Activated T-helper 17 cell treated with anti-CD3 and anti-CD28 coated beads, Interleukin-2, amount 50 U/mL, for 72 hours (primary cell): Measurements from ENCODE around the gene SLC29A1. TPM values are rescaled to one million over a fixed set of nuclear protein-coding genes. Genes with fewer than 3 reads are reported as not detected.
"Not testable (repeated sequence)": the region's sequence is repeated elsewhere in the genome, so short reads cannot be mapped to it uniquely, and the experiment has no call there.

Source experiments
- ATAC-seq: fragments of 150-1000 bp; cut with Tn5 transposase; replicated peaks from 2 replicates; pipeline ENCODE4 v1.10.0; 2021; ENCODE audit warnings: mild to moderate bottlenecking, moderate library complexity
- H3K27ac Mint-ChIP-seq: one replicate; pipeline ENCODE4 v1.8.0; 2022; ENCODE audit warnings: mixed read lengths
- H3K27me3 Mint-ChIP-seq: one replicate; pipeline ENCODE4 v1.8.0; 2022; ENCODE audit warnings: mixed read lengths
- H3K36me3 Mint-ChIP-seq: one replicate; pipeline ENCODE4 v1.8.0; 2022; ENCODE audit warnings: low read depth, mild to moderate bottlenecking, mixed read lengths
- H3K4me1 Mint-ChIP-seq: one replicate; pipeline ENCODE4 v1.8.0; 2022; ENCODE audit warnings: mixed read lengths
- H3K4me3 Mint-ChIP-seq: one replicate; pipeline ENCODE4 v1.8.0; 2022; ENCODE audit warnings: mild to moderate bottlenecking, mixed read lengths
- H3K9me3 Mint-ChIP-seq: one replicate; pipeline ENCODE4 v1.8.0; 2022; ENCODE audit warnings: mixed read lengths
- total RNA-seq, 2 donors: library from RNA; stranded (reverse); gene quantifications; one replicate each; pipeline ENCODE4 v1.2.3, GENCODE V29; 2022

The SLC29A1 gene
- total RNA-seq, 2 donors from 2014 or later, result 40.8 to 80.8 TPM

DNA sequence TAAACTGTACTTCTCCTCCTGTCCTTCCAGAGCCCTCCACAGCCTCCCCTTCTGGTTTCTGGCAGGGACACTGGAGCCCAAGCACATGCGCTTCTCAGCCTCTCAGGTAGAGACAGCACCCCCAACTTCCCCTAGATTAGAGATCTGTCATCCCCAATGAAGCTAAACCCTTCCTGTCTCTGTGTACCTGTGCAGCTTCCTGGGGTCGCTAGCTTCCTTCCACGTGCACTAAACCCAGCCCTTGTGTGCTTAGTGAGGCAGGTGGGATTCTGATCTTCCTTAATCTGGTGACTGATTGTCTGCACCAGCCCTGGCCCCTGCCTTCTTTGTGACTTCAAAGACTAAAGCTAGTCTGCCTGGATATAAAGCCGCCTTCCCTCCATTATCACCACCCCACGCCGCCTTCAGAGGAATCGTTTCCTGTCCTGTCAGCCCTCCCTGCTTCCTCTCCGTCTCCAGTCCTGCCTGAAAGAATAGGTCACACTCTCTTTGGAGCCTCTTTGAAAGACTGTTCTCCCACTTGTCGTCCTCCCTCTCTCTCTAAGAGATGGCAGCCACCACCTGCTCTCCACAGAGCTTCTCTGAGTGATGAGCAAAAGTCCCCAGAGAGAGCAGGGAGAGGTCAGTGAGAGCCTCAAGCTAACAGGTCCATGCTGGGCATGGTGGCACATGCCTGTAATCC lies 37.3 kb upstream of the SLC29A1 start:
- no peak for ATAC-seq
- H3K4me3 Mint-ChIP-seq, result peak overlapping the region; percentile 19
- peaks cover 8% of the 10 kb centered on the region for H3K27me3 Mint-ChIP-seq
- H3K27ac Mint-ChIP-seq, result peak overlapping the region; percentile 35
- peaks cover 5% of the 10 kb centered on the region for H3K4me1 Mint-ChIP-seq
- no peaks in the 10 kb centered on the region for H3K9me3 Mint-ChIP-seq
- no peaks in the 10 kb centered on the region for H3K36me3 Mint-ChIP-seq

DNA sequence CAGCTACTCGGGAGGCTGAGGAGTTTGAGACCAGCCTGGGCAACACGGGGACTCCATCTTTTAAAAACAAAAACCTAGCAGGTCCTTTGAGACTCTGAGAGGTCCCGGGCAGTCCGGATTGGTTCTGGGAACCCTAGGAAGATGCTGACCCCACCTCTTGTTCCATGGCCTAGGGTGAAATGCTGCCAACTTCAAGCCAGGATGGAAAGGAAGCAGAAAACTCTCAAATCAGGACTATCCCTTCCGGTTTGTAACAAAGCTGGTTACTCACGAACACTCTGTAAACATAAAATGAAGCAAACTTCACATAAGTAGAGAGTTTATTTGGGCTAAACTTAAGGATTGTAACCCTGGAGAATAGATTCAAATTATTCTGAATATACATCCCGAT lies 36.8 kb upstream of the SLC29A1 start:
- Mint-ChIP-seq H3K9me3 (no peaks in the 10 kb centered on the region), H3K4me3 (peak overlapping the region; percentile 19), H3K36me3 (no peaks in the 10 kb centered on the region), H3K27ac (peak overlapping the region; percentile 35), H3K27me3 (peaks cover 8% of the 10 kb centered on the region), H3K4me1 (peaks cover 5% of the 10 kb centered on the region)
- ATAC-seq, result no peak

DNA sequence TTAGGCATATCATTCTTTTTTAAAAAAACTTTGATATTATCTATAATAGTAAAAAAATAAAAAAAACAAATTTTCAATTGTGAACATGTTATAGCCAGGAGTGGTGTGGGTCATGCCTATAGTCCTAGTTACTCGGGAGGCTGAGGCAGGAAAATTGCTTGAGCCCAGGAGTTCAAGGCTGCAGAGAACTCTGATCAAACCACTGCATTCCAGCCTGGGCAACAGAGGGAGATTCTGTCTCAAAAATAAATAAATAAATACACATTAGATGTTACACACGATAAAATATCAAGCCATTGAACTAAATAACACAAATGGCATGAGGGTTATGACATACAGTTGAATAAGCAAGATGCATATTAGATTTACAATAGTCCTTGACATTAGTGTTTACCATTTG lies 34.6 kb upstream of the SLC29A1 start:
- Mint-ChIP-seq H3K4me3 (no peak overlapping the region), H3K4me1 (peaks cover 5% of the 10 kb centered on the region), H3K27ac (no peak overlapping the region), H3K27me3 (peaks cover 18% of the 10 kb centered on the region), H3K36me3 (no peaks in the 10 kb centered on the region), H3K9me3 (no peaks in the 10 kb centered on the region)
- no peak for ATAC-seq

DNA sequence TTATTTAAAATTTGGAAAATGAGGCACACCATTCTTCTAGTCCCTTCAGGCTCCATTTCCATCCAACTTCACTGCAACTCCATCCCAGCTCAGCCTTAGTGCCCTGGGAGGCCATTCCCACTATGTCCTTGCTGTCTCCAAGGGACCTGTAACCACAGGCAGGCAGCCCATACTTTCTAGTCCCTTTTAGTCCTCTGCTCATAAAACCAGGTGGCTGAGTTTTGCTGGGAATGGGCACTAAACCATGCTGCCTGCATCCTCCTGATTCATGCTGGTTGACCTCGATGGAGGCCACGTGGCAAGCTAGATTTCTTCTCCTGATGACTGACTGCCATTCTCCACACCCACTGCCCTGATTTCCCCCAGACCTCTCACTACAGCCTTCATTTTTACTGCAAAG lies 34.1 kb upstream of the SLC29A1 start:
- Mint-ChIP-seq H3K4me1 (peaks cover 5% of the 10 kb centered on the region), H3K9me3 (no peaks in the 10 kb centered on the region), H3K27ac (no peak overlapping the region), H3K4me3 (no peak overlapping the region), H3K27me3 (peaks cover 18% of the 10 kb centered on the region), H3K36me3 (no peaks in the 10 kb centered on the region)
- no peak for ATAC-seq

DNA sequence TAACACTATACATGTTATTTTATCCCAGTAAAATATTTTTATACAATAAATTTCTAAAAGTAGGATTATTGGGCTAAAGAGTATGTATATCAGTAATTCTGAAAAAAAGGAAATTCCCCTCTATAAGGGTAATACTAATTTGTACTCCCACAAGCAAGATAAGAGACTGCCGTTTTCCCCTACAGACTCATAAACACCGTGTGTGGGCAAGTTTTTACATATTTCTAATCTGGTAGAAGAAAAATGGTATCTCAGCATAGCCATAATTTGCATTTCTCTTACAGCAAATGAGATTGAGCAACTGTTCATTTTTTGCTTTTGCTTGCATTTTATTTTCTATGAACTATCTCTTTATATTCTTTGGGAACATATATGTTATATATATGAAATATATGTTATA lies 32.7 kb upstream of the SLC29A1 start:
- H3K27me3 Mint-ChIP-seq, result peaks cover 13% of the 10 kb centered on the region
- H3K36me3 Mint-ChIP-seq, result no peaks in the 10 kb centered on the region
- H3K9me3 Mint-ChIP-seq, result no peaks in the 10 kb centered on the region
- no peak overlapping the region for H3K4me3 Mint-ChIP-seq
- H3K27ac Mint-ChIP-seq, result no peak overlapping the region
- H3K4me1 Mint-ChIP-seq, result peaks cover 5% of the 10 kb centered on the region
- peak; percentile 94 for ATAC-seq

DNA sequence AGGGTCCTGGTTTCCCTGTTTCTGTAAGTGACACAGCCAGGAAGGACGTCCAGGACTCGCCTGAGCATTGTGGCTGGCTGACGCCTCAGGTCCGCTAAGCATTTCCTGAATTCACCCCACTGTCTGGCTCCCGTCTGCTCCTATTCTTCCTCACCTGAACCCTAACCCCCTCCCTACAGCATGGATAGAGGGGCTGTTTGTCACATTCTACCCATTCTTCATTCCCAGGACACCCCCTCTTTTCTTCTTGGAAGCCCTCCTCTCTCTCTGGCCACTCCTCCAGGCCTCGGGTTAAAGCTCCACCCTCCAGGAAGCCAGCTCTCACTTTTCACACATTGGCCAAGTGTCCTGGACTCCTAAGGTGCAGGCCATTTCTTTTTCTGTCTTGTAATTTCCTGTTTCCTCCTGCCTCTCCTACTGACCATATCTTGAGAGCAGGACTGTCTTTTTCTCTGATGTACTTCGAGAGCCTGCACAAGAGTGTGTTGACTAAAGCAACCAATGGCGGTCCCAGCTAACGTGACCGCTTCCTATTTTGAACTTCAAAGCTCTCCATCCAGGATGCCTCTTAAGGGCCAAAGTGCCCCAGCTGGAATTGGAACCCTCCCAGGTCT lies 30.9 kb upstream of the SLC29A1 start:
- H3K4me3 Mint-ChIP-seq, result no peak overlapping the region
- H3K27me3 Mint-ChIP-seq, result peaks cover 10% of the 10 kb centered on the region
- no peaks in the 10 kb centered on the region for H3K9me3 Mint-ChIP-seq
- no peaks in the 10 kb centered on the region for H3K4me1 Mint-ChIP-seq
- no peak for ATAC-seq
- no peaks in the 10 kb centered on the region for H3K36me3 Mint-ChIP-seq
- no peak overlapping the region for H3K27ac Mint-ChIP-seq

DNA sequence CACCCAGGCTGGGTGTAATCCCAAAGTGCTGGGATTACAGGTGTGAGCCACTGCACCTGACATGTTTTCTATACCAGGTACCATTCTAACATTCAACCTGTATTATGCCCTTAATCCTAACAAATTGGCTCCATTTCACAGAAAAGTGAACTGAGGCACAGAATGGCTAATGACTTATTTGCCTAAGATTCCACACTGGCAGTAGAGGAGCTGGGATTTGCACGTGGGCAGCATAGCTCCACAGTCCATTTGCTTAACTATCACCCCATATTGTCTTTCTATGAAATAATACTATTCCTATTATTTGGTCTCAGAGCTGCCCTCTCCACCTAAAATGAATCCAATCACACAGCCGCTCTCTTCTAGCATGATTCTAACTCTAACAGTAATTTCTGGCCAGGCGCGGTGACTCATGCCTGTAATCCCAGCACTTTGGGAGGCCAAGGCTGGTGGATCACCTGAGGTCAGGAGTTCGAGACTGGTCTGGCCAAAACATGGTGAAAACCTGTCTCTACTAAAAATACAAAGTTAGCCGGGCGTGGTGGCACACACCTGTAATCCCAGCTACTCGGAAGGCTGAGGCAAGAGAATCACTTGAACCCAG lies 30.0 kb upstream of the SLC29A1 start:
- H3K36me3 Mint-ChIP-seq, result no peaks in the 10 kb centered on the region
- H3K4me1 Mint-ChIP-seq, result no peaks in the 10 kb centered on the region
- H3K4me3 Mint-ChIP-seq, result no peak overlapping the region
- H3K9me3 Mint-ChIP-seq, result no peaks in the 10 kb centered on the region
- H3K27me3 Mint-ChIP-seq, result peaks cover 10% of the 10 kb centered on the region
- H3K27ac Mint-ChIP-seq, result no peak overlapping the region
- no peak for ATAC-seq

DNA sequence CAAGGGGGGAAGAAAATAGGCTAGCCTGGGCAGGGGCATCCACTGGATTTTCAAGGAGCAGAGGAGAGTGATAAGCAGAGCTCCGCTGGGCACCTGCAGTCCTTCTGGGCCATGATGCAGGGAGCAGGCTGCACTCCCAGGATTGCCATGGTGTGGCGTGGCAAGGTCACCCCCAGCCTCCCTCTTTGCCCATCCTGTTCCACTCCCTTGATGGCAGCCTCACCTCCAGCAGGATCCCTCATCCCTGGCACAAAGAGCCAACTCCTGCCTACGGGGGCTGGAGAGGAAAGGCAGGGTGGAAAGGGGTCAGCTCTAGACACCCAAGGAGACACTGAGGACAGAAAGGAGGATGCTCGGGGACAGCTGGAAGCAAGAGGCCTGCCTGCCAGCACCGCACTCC lies 29.1 kb upstream of the SLC29A1 start:
- Mint-ChIP-seq H3K36me3 (no peaks in the 10 kb centered on the region), H3K27ac (no peak overlapping the region), H3K27me3 (peaks cover 13% of the 10 kb centered on the region), H3K4me1 (no peaks in the 10 kb centered on the region), H3K9me3 (no peaks in the 10 kb centered on the region), H3K4me3 (no peak overlapping the region)
- no peak for ATAC-seq

DNA sequence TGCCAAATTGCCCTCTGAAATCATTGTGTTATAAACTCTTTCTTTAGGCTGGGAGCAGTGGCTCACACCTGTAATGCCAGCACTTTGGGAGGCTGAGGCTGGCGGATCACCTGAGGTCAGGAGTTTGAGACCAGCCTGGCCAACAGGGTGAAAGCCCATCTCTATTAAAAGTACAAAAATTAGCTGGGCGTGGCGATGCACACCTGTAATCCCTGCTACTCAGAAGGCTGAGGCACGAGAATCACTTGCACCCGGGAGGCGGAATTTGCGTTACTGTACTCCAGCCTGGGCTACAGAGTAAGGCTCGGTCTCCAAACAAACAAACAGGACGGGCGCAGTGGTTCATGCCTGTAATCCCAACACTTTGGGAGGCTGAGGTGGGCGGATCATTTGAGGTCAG lies 27.0 kb upstream of the SLC29A1 start:
- not testable (repeated sequence) for H3K4me3 Mint-ChIP-seq, ATAC-seq, H3K36me3 Mint-ChIP-seq, H3K4me1 Mint-ChIP-seq, H3K27ac Mint-ChIP-seq, H3K9me3 Mint-ChIP-seq
- H3K27me3 Mint-ChIP-seq, result peaks cover 16% of the 10 kb centered on the region

DNA sequence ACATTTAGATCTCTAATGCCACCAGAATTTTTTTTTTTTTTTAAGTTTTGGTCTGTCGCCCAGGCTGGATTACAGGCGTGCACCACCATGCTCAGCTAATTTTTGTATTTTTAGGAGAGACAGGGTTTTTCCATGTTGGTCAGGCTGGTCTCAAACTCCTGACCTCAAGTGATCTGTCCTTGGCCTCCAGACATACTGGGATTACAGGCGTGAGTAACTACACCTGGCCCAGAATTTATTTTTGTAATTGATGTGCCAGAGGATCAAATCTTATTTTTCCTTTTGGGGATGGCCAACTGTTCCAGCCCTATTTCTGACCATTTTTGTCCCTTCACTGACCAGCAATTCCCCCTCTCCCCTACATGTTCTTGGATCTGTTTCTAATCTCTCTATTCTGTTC lies 24.7 kb upstream of the SLC29A1 start:
- Mint-ChIP-seq H3K4me3 (no peak overlapping the region), H3K36me3 (no peaks in the 10 kb centered on the region), H3K27me3 (peaks cover 7% of the 10 kb centered on the region), H3K9me3 (no peaks in the 10 kb centered on the region), H3K4me1 (no peaks in the 10 kb centered on the region), H3K27ac (no peak overlapping the region)
- no peak for ATAC-seq

DNA sequence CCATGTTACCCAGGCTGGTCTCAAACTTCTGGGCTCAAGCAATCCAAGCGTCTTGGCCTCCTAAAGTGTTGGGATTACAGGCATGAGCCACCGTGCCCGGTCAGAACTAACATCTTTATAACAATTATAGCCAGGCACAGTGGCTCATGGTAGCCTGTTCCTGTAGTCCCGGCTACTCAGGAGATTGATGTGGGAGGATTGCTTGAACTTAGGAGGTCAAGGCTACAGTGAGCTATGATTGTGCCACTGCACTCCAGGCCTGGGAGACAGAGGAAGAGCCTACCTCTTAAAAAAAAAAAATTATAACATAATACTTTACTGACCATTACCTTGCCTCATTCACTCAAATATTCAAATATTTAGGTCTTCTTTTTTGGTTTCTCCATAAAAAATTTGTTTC lies 23.5 kb upstream of the SLC29A1 start:
- Mint-ChIP-seq H3K36me3 (no peaks in the 10 kb centered on the region), H3K27me3 (peaks cover 7% of the 10 kb centered on the region), H3K4me1 (no peaks in the 10 kb centered on the region), H3K9me3 (no peaks in the 10 kb centered on the region), H3K4me3 (no peak overlapping the region), H3K27ac (no peak overlapping the region)
- ATAC-seq, result no peak

DNA sequence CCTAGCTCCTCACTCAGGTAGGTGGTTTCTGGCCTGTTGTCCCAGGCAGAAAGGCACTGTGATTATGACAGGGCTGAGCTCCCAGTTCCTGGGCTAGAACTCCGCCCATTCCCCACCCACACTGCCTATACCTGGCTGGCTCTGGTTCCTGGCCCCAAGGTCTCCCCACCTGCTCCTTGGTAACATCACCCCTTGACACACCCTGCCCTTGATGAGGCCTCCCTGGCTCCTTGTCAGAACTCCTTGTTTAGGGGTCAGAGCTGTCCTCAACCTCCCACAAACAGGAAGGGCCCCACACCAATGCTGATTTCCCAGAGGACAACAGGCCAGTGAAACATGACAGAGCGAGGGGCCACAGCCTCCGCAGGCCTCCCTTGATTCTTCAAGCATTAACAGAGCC lies 22.2 kb upstream of the SLC29A1 start:
- Mint-ChIP-seq H3K9me3 (no peaks in the 10 kb centered on the region), H3K36me3 (no peaks in the 10 kb centered on the region), H3K27me3 (peaks cover 7% of the 10 kb centered on the region), H3K4me1 (no peaks in the 10 kb centered on the region), H3K27ac (no peak overlapping the region), H3K4me3 (no peak overlapping the region)
- ATAC-seq, result no peak

DNA sequence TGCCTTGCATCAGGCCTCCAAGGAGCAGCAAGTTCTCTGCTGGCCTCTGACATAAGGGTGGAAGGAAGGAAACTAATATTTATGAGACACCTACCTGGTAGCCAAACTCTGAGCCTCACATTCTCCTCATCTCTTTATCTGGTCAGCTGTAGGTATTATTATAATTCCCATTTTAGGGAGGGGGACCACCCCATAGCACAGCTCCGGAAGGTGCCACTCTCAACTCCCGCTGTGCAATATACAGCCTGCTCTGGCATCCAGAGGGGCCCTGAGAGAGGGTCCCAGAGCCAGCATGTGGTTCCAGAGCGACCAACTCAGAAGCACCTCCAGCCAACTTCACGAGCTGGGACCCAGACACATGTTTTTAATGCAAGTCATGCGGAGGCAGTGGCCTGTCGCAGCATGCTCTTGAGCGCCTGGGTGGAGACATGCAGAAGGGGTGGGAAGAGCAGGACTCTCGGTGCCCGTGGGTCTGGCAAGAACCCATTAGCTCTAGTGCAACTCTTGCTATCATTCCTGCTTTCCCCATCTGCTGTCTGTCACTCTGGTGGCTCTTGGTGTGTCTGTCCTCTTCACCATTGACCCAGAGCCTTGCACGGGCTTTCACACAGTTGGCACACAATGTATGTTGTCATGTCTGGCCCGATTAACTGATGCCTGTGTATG lies 21.6 kb upstream of the SLC29A1 start:
- no peak for ATAC-seq
- H3K36me3 Mint-ChIP-seq, result no peaks in the 10 kb centered on the region
- no peak overlapping the region for H3K27ac Mint-ChIP-seq
- no peaks in the 10 kb centered on the region for H3K4me1 Mint-ChIP-seq
- H3K27me3 Mint-ChIP-seq, result peaks cover 7% of the 10 kb centered on the region
- no peaks in the 10 kb centered on the region for H3K9me3 Mint-ChIP-seq
- no peak overlapping the region for H3K4me3 Mint-ChIP-seq

DNA sequence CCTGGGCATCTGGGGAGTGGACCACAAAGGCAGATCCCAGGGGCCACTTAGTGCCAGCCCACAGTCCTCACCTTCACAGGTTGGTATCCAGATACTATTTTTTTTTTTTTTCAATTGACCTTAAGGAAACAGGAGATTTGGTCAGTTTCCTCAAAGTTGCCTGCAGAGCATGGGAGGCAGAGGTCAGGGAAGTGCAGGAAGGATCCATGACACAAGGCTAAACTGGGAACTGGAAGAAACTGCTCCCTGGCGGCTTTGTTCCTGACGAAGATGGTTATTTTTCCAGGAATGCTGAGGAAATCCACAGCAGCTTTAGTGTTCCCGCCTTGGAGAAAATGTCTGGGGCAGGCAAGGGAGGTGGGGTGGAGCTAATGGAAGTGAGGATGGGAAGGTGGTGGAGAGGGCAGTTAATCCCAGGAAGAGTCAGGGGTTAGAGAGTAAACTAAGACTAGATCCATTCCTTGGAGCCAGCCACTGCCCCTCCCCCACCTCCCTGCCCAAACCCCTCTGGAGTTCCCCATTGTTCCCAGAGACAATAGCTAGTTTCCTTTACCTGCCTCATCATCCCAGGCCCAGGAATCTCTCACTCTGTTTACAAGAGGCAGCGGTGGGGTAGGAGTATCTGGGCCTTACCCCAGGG lies 20.9 kb upstream of the SLC29A1 start:
- H3K27me3 Mint-ChIP-seq, result peaks cover 7% of the 10 kb centered on the region
- H3K4me1 Mint-ChIP-seq, result no peaks in the 10 kb centered on the region
- no peak overlapping the region for H3K4me3 Mint-ChIP-seq
- H3K27ac Mint-ChIP-seq, result no peak overlapping the region
- H3K9me3 Mint-ChIP-seq, result no peaks in the 10 kb centered on the region
- H3K36me3 Mint-ChIP-seq, result no peaks in the 10 kb centered on the region
- no peak for ATAC-seq
